ENCODE measurements around the gene CHRNA4. TPM values are rescaled to one million over a fixed set of nuclear protein-coding genes. Genes with fewer than 3 reads are reported as not detected.

Gene CHRNA4
- total and polyA plus RNA-seq, 10 of the 15 experiments (the other 5 are each of a cell fraction or from before 2014, with no cell fraction given), result 0.04 to 0.41 (median 0.06) TPM; not detected in 5

GRCh38 chr20:63294536-63294900 lies 66.6 kb downstream of the CHRNA4 start:
- H3K9ac ChIP-seq (ENCODE audit: control insufficient read depth, insufficient read depth, low read length), result no peak overlapping the region
- ChIA-PET SMC1A (ENCODE audit: uncharacterized antibody, unreplicated experiment) (no interaction called here), RAD21 (ENCODE audit: unreplicated experiment) (interaction anchor here (0.6 kb wide), 1 partner anchor 15 kb away, joined by 3 read pairs; no protein-coding TSS in a partner anchor), POLR2A (no interaction called here), CTCF (interaction anchor here (2.7 kb wide), 1 partner anchor 71 kb away, joined by 8 read pairs; no protein-coding TSS in a partner anchor)
- no peak overlapping the region for H3K4me2 ChIP-seq (ENCODE audit: control insufficient read depth, insufficient read depth)
- no peaks in the 10 kb centered on the region for H3K4me1 ChIP-seq (ENCODE audit: control insufficient read depth, insufficient read depth, low read length)
- no TSS peak for BruUV-seq (replicated peaks)
- no peak for TF ChIP-seq ZNF622 (IDR thresholded peaks at IDR 0.05)
- no peak for TF ChIP-seq ZBTB4 (CRISPR knock-in tag; IDR thresholded peaks at IDR 0.05)
- TF ChIP-seq ATF7 (IDR thresholded peaks at IDR 0.05; ENCODE audit: low read depth), result no peak
- no peak for TF ChIP-seq SUZ12 (IDR thresholded peaks at IDR 0.05; ENCODE audit: unreplicated experiment)
- TF ChIP-seq REST (IDR thresholded peaks at IDR 0.05; ENCODE audit: low read depth, low read length), result no peak
- TF ChIP-seq TBL1XR1 (IDR thresholded peaks at IDR 0.05; ENCODE audit: low read depth, low read length), result no peak
- TF ChIP-seq RAD21 (IDR thresholded peaks at IDR 0.05; ENCODE audit: insufficient read depth, low read depth, low read length), result no peak
- TF ChIP-seq KAT2A (conservative IDR thresholded peaks at IDR 0.05; ENCODE audit: control insufficient read depth, low read depth, low read length), result no peak
- no peak for TF ChIP-seq ZNF24 (IDR thresholded peaks at IDR 0.05)
- no peak for TF ChIP-seq FOS (IDR thresholded peaks at IDR 0.05; ENCODE audit: borderline replicate concordance, extremely low read depth, insufficient read length)
- TF ChIP-seq PRDM15 (CRISPR knock-in tag; IDR thresholded peaks at IDR 0.05), result no peak
- TF ChIP-seq YBX1 (IDR thresholded peaks at IDR 0.05), result no peak
- no peak for TF ChIP-seq MTA2 (IDR thresholded peaks at IDR 0.05; ENCODE audit: low read depth)
- no peak for TF ChIP-seq CBX3 (IDR thresholded peaks at IDR 0.05; ENCODE audit: borderline replicate concordance, low read depth)
- no peak for TF ChIP-seq FOXK2 (IDR thresholded peaks at IDR 0.05)
- no peaks in the 10 kb centered on the region for H3K9me3 ChIP-seq (replicated peaks; ENCODE audit: control insufficient read depth, insufficient read depth, low read length)
- WGBS (ENCODE audit: insufficient coverage, insufficient replicate concordance, low lambda C conversion rate, missing lambda C conversion rate), result 31% methylated on average over 7 of the region's 12 CpGs
- in situ Hi-C loops (cut with MboI) (no loop called here), intact Hi-C loops (cut with micrococcal nuclease; ENCODE audit: unreplicated experiment) (no loop called here)
- H3K27me3 ChIP-seq (replicated peaks in 1 of 2; ENCODE audit: control insufficient read depth in 2 of 2, insufficient read depth in 2 of 2, low read length in 1 of 2), result no peaks in the 10 kb centered on the region; a peak in 1 of 4 replicates
- H2AFZ ChIP-seq (ENCODE audit: control insufficient read depth, low read depth, low read length), result no peak overlapping the region
- H3K27ac ChIP-seq (ENCODE audit: control insufficient read depth, insufficient read depth), result no peak overlapping the region
- no peak for ATAC-seq
- no peaks in the 10 kb centered on the region for H4K20me1 ChIP-seq (ENCODE audit: control insufficient read depth, insufficient read depth)
- no peaks in the 10 kb centered on the region for H3K79me2 ChIP-seq (ENCODE audit: control insufficient read depth, insufficient read depth, low read length)
- no peak for FAIRE-seq
- no peaks in the 10 kb centered on the region for H3K36me3 ChIP-seq (ENCODE audit: control insufficient read depth in 2 of 2, insufficient read depth in 2 of 2, low read length in 1 of 2)
- no peak overlapping the region for H3K4me3 ChIP-seq
- DNase-seq (ENCODE audit: low read depth, low spot score), result no peak
